Measurements from ENCODE around the gene ANKFY1. TPM values are rescaled to one million over a fixed set of nuclear protein-coding genes. Genes with fewer than 3 reads are reported as not detected.

The ANKFY1 gene
- total and polyA plus RNA-seq, 3 experiments from 2014 or later: 13.3 to 39.6 (median 35.2) TPM

DNA sequence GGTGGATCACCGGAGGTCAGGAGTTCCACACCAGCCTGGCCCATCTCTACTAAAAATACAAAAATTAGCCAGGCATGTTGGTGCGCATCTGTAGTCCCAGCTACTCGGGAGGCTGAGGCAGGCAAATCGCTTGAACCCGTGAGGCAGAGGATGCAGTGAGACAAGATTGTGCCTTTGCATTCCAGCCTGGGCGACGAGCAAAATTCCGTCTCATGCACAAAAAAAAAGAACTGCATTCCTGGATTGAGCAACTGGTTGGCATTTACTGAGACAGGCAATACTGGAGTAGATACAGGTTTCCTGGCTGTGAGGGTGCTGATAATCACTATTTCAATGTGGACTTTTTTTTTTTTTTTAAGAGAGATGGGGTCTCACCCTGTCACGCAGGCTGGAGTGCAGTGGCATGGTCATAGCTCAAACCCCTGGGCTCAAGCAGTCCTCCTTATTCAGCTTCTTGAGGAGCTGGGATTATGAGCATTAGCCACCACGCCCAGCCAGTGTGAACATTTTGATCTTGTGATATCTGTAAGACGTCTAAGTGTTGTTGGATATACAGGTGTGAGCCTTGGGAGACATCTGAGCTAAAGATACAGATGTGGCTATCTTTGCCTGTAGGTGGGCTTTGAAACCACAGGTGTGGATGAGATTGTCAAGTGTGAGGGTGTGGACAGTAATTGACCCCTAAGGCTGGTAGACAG lies 115.0 kb downstream of the ANKFY1 start:
- no peak overlapping the region for H3K27ac ChIP-seq (ENCODE audit: low read depth, low read length)
- no peak overlapping the region for H3K4me3 ChIP-seq (ENCODE audit: low read length)
- no peaks in the 10 kb centered on the region for H3K36me3 ChIP-seq (ENCODE audit: insufficient read depth, low read length)
- Mint-ChIP-seq H3K36me3 (peaks cover 0 to 26% (median 6%) of the 10 kb centered on the region in 3 donors), H3K9me3 (no peaks in the 10 kb centered on the region), H3K4me3 (no peak overlapping the region), H3K27ac (no peak overlapping the region), H3K4me1 (peaks cover 9 to 12% (median 10%) of the 10 kb centered on the region in 3 donors), H3K27me3 (no peaks in the 10 kb centered on the region)
- peaks cover 10% of the 10 kb centered on the region for H3K4me1 ChIP-seq (ENCODE audit: insufficient read depth, low read length)
- ChIA-PET POLR2A (no interaction called here), CTCF (interaction anchor here (1.3 kb wide), 1 partner anchor 17 kb away, joined by 3 read pairs; no protein-coding TSS in a partner anchor)
- no peaks in the 10 kb centered on the region for H3K9me3 ChIP-seq (ENCODE audit: low read length)
- DNase-seq: no peak
- H3K27me3 ChIP-seq (ENCODE audit: insufficient read depth, low read length, poor library complexity, severe bottlenecking): no peaks in the 10 kb centered on the region

- no peaks in the 10 kb centered on the region for H3K36me3 ChIP-seq (ENCODE audit: insufficient read depth, low read length)
- ChIA-PET POLR2A (no interaction called here), CTCF (no interaction called here)
- no peak overlapping the region for H3K4me3 ChIP-seq (ENCODE audit: low read length)
- H3K27ac ChIP-seq (ENCODE audit: low read depth, low read length): no peak overlapping the region
- Mint-ChIP-seq H3K27ac (no peak overlapping the region), H3K9me3 (no peaks in the 10 kb centered on the region), H3K27me3 (peaks cover 0 to 3% of the 10 kb centered on the region in 2 donors), H3K4me3 (no peak overlapping the region), H3K4me1 (peaks cover 8 to 12% (median 9%) of the 10 kb centered on the region in 3 donors), H3K36me3 (peaks cover 0 to 25% (median 6%) of the 10 kb centered on the region in 3 donors)
- no peaks in the 10 kb centered on the region for H3K27me3 ChIP-seq (ENCODE audit: insufficient read depth, low read length, poor library complexity, severe bottlenecking)
- H3K9me3 ChIP-seq (ENCODE audit: low read length): no peaks in the 10 kb centered on the region
- no peak for DNase-seq
- peaks cover 10% of the 10 kb centered on the region for H3K4me1 ChIP-seq (ENCODE audit: insufficient read depth, low read length)
These were observed 115.9 kb downstream of the ANKFY1 start for GRCh38 chr17:4147751-4148310.

- H3K4me3 ChIP-seq (ENCODE audit: low read length): no peak overlapping the region
- Mint-ChIP-seq H3K4me1 (peaks cover 14 to 19% (median 15%) of the 10 kb centered on the region in 3 donors), H3K4me3 (peak overlapping the region in 3 of 7 donors; percentile 29 to 48 (median 43)), H3K36me3 (peaks cover 0 to 29% (median 6%) of the 10 kb centered on the region in 3 donors), H3K27ac (peak overlapping the region in 3 of 8 donors; percentile 35 to 80 (median 42)), H3K27me3 (peaks cover 0 to 3% of the 10 kb centered on the region in 2 donors), H3K9me3 (no peaks in the 10 kb centered on the region)
- CTCF ChIA-PET: no interaction called here
- H3K27me3 ChIP-seq (ENCODE audit: insufficient read depth, low read length, poor library complexity, severe bottlenecking): no peaks in the 10 kb centered on the region
- no peaks in the 10 kb centered on the region for H3K9me3 ChIP-seq (ENCODE audit: low read length)
- H3K36me3 ChIP-seq (ENCODE audit: insufficient read depth, low read length): no peaks in the 10 kb centered on the region
- no peak overlapping the region for H3K27ac ChIP-seq (ENCODE audit: low read depth, low read length)
- no peak for DNase-seq
- POLR2A ChIA-PET: no interaction called here
- H3K4me1 ChIP-seq (ENCODE audit: insufficient read depth, low read length): peaks cover 15% of the 10 kb centered on the region
These were observed 117.1 kb downstream of the ANKFY1 start for GRCh38 chr17:4146641-4147040.

DNA sequence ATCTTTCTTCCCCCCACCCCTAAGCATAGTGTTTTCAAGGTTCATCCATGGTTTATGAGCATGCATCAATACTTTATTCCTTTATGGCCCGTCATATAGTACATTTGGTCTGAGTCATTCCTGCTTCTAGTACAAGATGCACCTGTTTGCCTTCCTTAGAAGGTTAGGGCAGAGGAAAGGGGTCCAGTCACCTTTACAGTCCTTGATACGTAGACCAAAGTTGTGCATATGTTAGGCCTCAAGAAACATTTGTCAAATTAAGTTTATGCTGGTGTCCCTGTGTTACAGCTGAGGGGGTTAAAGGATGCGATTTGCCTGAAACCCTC lies 119.4 kb downstream of the ANKFY1 start:
- peaks cover 0 to 35% (median 6%) of the 10 kb centered on the region in 3 donors for H3K36me3 Mint-ChIP-seq
- H3K4me1 ChIP-seq (ENCODE audit: insufficient read depth, low read length): peaks cover 37% of the 10 kb centered on the region
- H3K4me3 Mint-ChIP-seq: peak overlapping the region; percentile 95 to 100 (median 100)
- peaks cover 34 to 42% (median 38%) of the 10 kb centered on the region in 3 donors for H3K4me1 Mint-ChIP-seq
- no peaks in the 10 kb centered on the region for H3K36me3 ChIP-seq (ENCODE audit: insufficient read depth, low read length)
- peak overlapping the region; percentile 98 to 100 (median 100) for H3K27ac Mint-ChIP-seq
- peak in 1 of 5 donors; percentile 3 for DNase-seq
- no peaks in the 10 kb centered on the region for H3K27me3 ChIP-seq (ENCODE audit: insufficient read depth, low read length, poor library complexity, severe bottlenecking)
- peaks cover 0 to 3% of the 10 kb centered on the region in 2 donors for H3K27me3 Mint-ChIP-seq
- peak overlapping the region; percentile 65 for H3K4me3 ChIP-seq (ENCODE audit: low read length)
- POLR2A ChIA-PET: interaction anchor here (0.5 to 4.1 kb wide), 10 partner anchors 8 to 823 kb away, joined by 3 to 41 read pairs (median 4); partner anchors contain the start of genes RNF167, SLC25A11, SPAG7 and UBE2G1
- H3K9me3 ChIP-seq (ENCODE audit: low read length): no peaks in the 10 kb centered on the region
- CTCF ChIA-PET: interaction anchor here (1.2 kb wide), 1 partner anchor 20 kb away, joined by 3 read pairs; no protein-coding TSS in a partner anchor
- H3K9me3 Mint-ChIP-seq: no peaks in the 10 kb centered on the region
- peak overlapping the region; percentile 95 for H3K27ac ChIP-seq (ENCODE audit: low read depth, low read length)

GRCh38 chr17:4143563-4144421 lies 120.0 kb downstream of the ANKFY1 start:
- Histone ChIP-seq H3K36me3 (ENCODE audit: insufficient read depth, low read length) (no peaks in the 10 kb centered on the region), H3K27ac (ENCODE audit: low read depth, low read length) (peak overlapping the region; percentile 95), H3K4me1 (ENCODE audit: insufficient read depth, low read length) (peaks cover 38% of the 10 kb centered on the region), H3K27me3 (ENCODE audit: insufficient read depth, low read length, poor library complexity, severe bottlenecking) (no peaks in the 10 kb centered on the region), H3K4me3 (ENCODE audit: low read length) (peak overlapping the region; percentile 65), H3K9me3 (ENCODE audit: low read length) (no peaks in the 10 kb centered on the region)
- H3K9me3 Mint-ChIP-seq: no peaks in the 10 kb centered on the region
- H3K27ac Mint-ChIP-seq: peak overlapping the region; percentile 98 to 100 (median 100)
- peak; percentile 86 to 95 (median 90) for DNase-seq
- H3K4me3 Mint-ChIP-seq: peak overlapping the region; percentile 95 to 100 (median 100)
- H3K4me1 Mint-ChIP-seq: peaks cover 36 to 48% (median 44%) of the 10 kb centered on the region in 3 donors
- peaks cover 0 to 3% of the 10 kb centered on the region in 2 donors for H3K27me3 Mint-ChIP-seq
- peaks cover 0 to 35% (median 6%) of the 10 kb centered on the region in 3 donors for H3K36me3 Mint-ChIP-seq
- POLR2A ChIA-PET: interaction anchor here (0.5 to 4.1 kb wide), 28 partner anchors 9 to 1260 kb away, joined by 3 to 41 read pairs (median 4); partner anchors contain the start of genes ANKFY1, PFN1, PLD2 and PSMB6
- CTCF ChIA-PET: interaction anchor here (0.7 to 1.2 kb wide), 6 partner anchors 12 to 406 kb away, joined by 3 read pairs; no protein-coding TSS in a partner anchor

DNA sequence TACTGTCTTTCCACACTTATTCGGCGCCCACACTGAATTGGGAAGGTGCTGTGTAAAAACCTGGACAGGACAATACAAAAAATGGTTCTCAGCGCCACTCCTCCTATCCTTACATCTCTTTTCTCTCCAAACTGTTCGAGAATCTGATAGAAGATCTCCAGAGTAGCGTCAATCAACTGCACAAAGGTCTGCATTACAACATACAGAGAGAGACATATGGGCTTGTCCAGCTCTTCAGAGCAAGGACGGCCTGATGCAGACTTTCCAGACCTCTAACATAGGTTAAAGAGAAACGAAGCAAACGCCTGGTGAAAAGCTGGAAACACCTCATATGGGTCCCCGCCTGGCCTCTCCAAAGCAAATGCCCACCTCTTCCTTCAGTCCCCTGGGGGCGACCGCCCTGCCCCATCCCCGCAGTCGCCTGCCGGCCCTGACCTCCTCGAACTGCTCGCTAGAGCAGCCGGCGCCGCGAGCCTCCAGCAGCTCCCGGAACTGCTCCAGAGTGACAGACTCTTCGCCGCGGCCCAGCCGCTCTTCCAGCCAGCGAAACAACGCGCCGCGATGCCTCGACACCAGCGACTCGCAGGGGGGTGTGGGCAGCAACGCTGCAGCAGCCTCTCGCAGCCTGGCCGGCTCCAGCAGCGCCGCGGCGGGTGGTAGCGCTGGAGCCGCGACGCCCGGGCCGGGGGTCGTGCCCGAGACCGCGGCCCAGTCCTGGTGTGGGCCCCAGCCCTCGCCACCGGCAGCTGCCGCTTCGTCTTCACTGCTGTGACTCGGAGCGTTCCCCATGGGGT lies 121.5 kb downstream of the ANKFY1 start:
- no peaks in the 10 kb centered on the region for H3K36me3 ChIP-seq (ENCODE audit: insufficient read depth, low read length)
- peak in 2 of 5 donors; percentile 25 to 48 for DNase-seq
- Mint-ChIP-seq H3K36me3 (peaks cover 0 to 46% (median 3%) of the 10 kb centered on the region in 3 donors), H3K4me1 (peaks cover 50 to 62% (median 59%) of the 10 kb centered on the region in 3 donors), H3K4me3 (peak overlapping the region; percentile 95 to 100 (median 100)), H3K27ac (peak overlapping the region; percentile 30 to 100 (median 98)), H3K9me3 (no peaks in the 10 kb centered on the region), H3K27me3 (peaks cover 0 to 3% of the 10 kb centered on the region in 2 donors)
- H3K4me3 ChIP-seq (ENCODE audit: low read length): peak overlapping the region; percentile 76
- H3K4me1 ChIP-seq (ENCODE audit: insufficient read depth, low read length): peaks cover 51% of the 10 kb centered on the region
- POLR2A ChIA-PET: interaction anchor here (0.8 to 4.1 kb wide), 11 partner anchors 10 to 797 kb away, joined by 3 to 41 read pairs (median 6); partner anchors contain the start of genes RNF167, SLC25A11 and UBE2G1
- CTCF ChIA-PET: no interaction called here
- H3K27me3 ChIP-seq (ENCODE audit: insufficient read depth, low read length, poor library complexity, severe bottlenecking): no peaks in the 10 kb centered on the region
- no peaks in the 10 kb centered on the region for H3K9me3 ChIP-seq (ENCODE audit: low read length)
- H3K27ac ChIP-seq (ENCODE audit: low read depth, low read length): peak overlapping the region; percentile 77

DNA sequence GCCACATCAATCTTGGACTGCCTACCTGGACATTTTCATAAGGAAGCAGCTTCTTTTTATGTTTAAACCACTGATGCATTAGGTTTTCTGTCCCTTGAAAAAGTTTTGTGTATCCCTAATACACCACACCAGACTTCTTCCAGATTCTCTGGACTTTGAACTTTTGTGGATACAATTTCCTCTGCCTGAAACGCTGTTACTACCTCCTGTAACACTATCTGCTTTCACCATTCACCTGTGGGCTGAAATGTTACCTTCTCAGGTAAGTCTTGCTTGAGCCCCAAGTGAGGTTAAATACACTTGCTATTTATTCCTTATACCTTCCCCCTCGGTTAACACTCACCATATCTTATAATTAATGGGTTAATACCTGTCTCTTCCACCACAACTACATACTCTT lies 123.7 kb downstream of the ANKFY1 start:
- H3K27me3 Mint-ChIP-seq: peaks cover 0 to 3% of the 10 kb centered on the region in 2 donors

More for the DNA sequence above, 123.7 kb downstream of the ANKFY1 start:
- Histone ChIP-seq H3K9me3 (ENCODE audit: low read length) (no peaks in the 10 kb centered on the region), H3K27me3 (ENCODE audit: insufficient read depth, low read length, poor library complexity, severe bottlenecking) (no peaks in the 10 kb centered on the region), H3K36me3 (ENCODE audit: insufficient read depth, low read length) (no peaks in the 10 kb centered on the region), H3K4me1 (ENCODE audit: insufficient read depth, low read length) (peaks cover 56% of the 10 kb centered on the region), H3K4me3 (ENCODE audit: low read length) (no peak overlapping the region), H3K27ac (ENCODE audit: low read depth, low read length) (no peak overlapping the region)
- Mint-ChIP-seq H3K36me3 (peaks cover 0 to 61% (median 3%) of the 10 kb centered on the region in 3 donors), H3K4me1 (peaks cover 60 to 78% (median 72%) of the 10 kb centered on the region in 3 donors), H3K9me3 (no peaks in the 10 kb centered on the region), H3K4me3 (peak overlapping the region in 6 of 7 donors; percentile 37 to 61 (median 53)), H3K27ac (peak overlapping the region in 6 of 8 donors; percentile 24 to 86 (median 52))
- no peak for DNase-seq
- ChIA-PET POLR2A (interaction anchor here (0.6 kb wide), 1 partner anchor 177 kb away, joined by 3 read pairs; no protein-coding TSS in a partner anchor), CTCF (no interaction called here)
